ENCODE measurements around the gene MAP3K3.

Gene MAP3K3

GRCh38 chr17:63621229-63621683 is 961 bp upstream of the MAP3K3 start:
- H3K4me3 ChIP-seq (ENCODE audit: low read depth, low read length) = peak overlapping the region; percentile 79
- no peak for DNase-seq (ENCODE audit: low read depth)
- TF ChIP-seq CTCF (conservative IDR thresholded peaks at IDR 0.05; ENCODE audit: low read depth, low read length) = no peak

GRCh38 chr17:63622574-63623390 is 565 bp downstream of the MAP3K3 start:
- peak; percentile 57 for DNase-seq (ENCODE audit: low read depth)
- TF ChIP-seq CTCF (conservative IDR thresholded peaks at IDR 0.05; ENCODE audit: low read depth, low read length) = no peak

GRCh38 chr17:63623786-63624530 is 1.7 kb downstream of the MAP3K3 start:
- TF ChIP-seq CTCF (conservative IDR thresholded peaks at IDR 0.05; ENCODE audit: low read depth, low read length) = no peak
- no peak for DNase-seq (ENCODE audit: low read depth)
- H3K4me3 ChIP-seq (ENCODE audit: low read depth, low read length) = peak overlapping the region; percentile 78

More at GRCh38 chr17:63622574-63623390, 565 bp downstream of the MAP3K3 start:
- peak overlapping the region; percentile 78 for H3K4me3 ChIP-seq (ENCODE audit: low read depth, low read length)

- no peak for TF ChIP-seq CTCF (conservative IDR thresholded peaks at IDR 0.05; ENCODE audit: low read depth, low read length)
- DNase-seq (ENCODE audit: low read depth) = no peak
- H3K4me3 ChIP-seq (ENCODE audit: low read depth, low read length) = no peak overlapping the region
Observed at GRCh38 chr17:63624531-63624880, 2.3 kb downstream of the MAP3K3 start.

GRCh38 chr17:63626551-63627180 is 4.4 kb downstream of the MAP3K3 start:
- H3K4me3 ChIP-seq (ENCODE audit: low read depth, low read length) = no peak overlapping the region
- TF ChIP-seq CTCF (conservative IDR thresholded peaks at IDR 0.05; ENCODE audit: low read depth, low read length) = no peak
- peak; percentile 30 for DNase-seq (ENCODE audit: low read depth)

GRCh38 chr17:63629627-63630026 is 7.4 kb downstream of the MAP3K3 start:
- no peak for TF ChIP-seq CTCF (conservative IDR thresholded peaks at IDR 0.05; ENCODE audit: low read depth, low read length)

More at GRCh38 chr17:63629627-63630026, 7.4 kb downstream of the MAP3K3 start:
- DNase-seq (ENCODE audit: low read depth) = no peak
- H3K4me3 ChIP-seq (ENCODE audit: low read depth, low read length) = no peak overlapping the region
